Measurements from ENCODE around the gene PIK3CD. TPM values are rescaled to one million over a fixed set of nuclear protein-coding genes. Genes with fewer than 3 reads are reported as not detected.

PIK3CD gene
- total and polyA plus RNA-seq, 2 of the 4 experiments (the other 2 are of a cell fraction) = 5.0 to 12.1 TPM

- no peak overlapping the region for H4K8ac ChIP-seq (ENCODE audit: low read depth in 2 of 2, low read length in 2 of 2)
- in situ Hi-C loops (cut with MboI; ENCODE audit: low sequenced_read_pairs) = no loop called here
- no peak for DNase-seq
- no peak overlapping the region for H2BK20ac ChIP-seq (ENCODE audit: low read depth, low read length)
- WGBS, 2 experiments (ENCODE audit: extremely low coverage in 2 of 2, insufficient read length in 1 of 2) = no CpG with 5 or more reads among the region's 4 CpGs
- no TSS peak for BruUV-seq (replicated peaks)
- no peak overlapping the region for H2AK5ac ChIP-seq (ENCODE audit: low read depth, low read length)
- no peak overlapping the region for H3K4me3 ChIP-seq (ENCODE audit: insufficient read depth, low read depth, low read length)
- H3K56ac ChIP-seq (ENCODE audit: extremely low read depth, insufficient read depth, low read length) = no peak overlapping the region
- no peak overlapping the region for H4K91ac ChIP-seq (ENCODE audit: insufficient read depth, low read depth, low read length)
- H2AK9ac ChIP-seq (replicated peaks; ENCODE audit: low read depth, low read length, poor library complexity) = no peak overlapping the region
- ATAC-seq (ENCODE audit: low read depth) = no peak
- H3K27ac ChIP-seq (ENCODE audit: insufficient read depth, low read length) = no peak overlapping the region
- CTCF ChIA-PET = interaction anchor here (0.6 kb wide), 1 partner anchor 11 kb away, joined by 6 read pairs; no protein-coding TSS in a partner anchor
- no peaks in the 10 kb centered on the region for H3K36me3 ChIP-seq (ENCODE audit: control insufficient read depth, insufficient read depth, low read length)
- no peak overlapping the region for H3K9ac ChIP-seq (ENCODE audit: low read depth, low read length)
- H3K18ac ChIP-seq (ENCODE audit: low read depth, low read length) = no peak overlapping the region
- no peak overlapping the region for H2AFZ ChIP-seq (replicated peaks; ENCODE audit: low read length, poor library complexity)
- H4K20me1 ChIP-seq (ENCODE audit: insufficient read depth, low read length) = peaks cover 6% of the 10 kb centered on the region; the same call in 1 of the 2 replicates
- TF ChIP-seq FOS (IDR thresholded peaks at IDR 0.05; ENCODE audit: low read depth, low read length) = no peak
- no peak for TF ChIP-seq RCOR1 (IDR thresholded peaks at IDR 0.05; ENCODE audit: insufficient replicate concordance, low read length)
- H3K23ac ChIP-seq (ENCODE audit: low read depth, low read length) = no peak overlapping the region
- H3K9me3 ChIP-seq (ENCODE audit: control insufficient read depth, insufficient read depth, low read length) = no peaks in the 10 kb centered on the region
- no peak overlapping the region for H3K4ac ChIP-seq (ENCODE audit: low read depth, low read length)
- H2BK15ac ChIP-seq (ENCODE audit: low read depth, low read length) = no peak overlapping the region
- H3K4me2 ChIP-seq (ENCODE audit: low read depth, low read length) = no peak overlapping the region
- H3K27me3 ChIP-seq (ENCODE audit: control insufficient read depth, insufficient read depth, low read length) = no peaks in the 10 kb centered on the region
- intact Hi-C loops (cut with micrococcal nuclease) = no loop called here
- H2BK5ac ChIP-seq (ENCODE audit: low read depth, low read length, poor library complexity, severe bottlenecking) = no peak overlapping the region
- dilution Hi-C loops (cut with HindIII; ENCODE audit: low sequenced_read_pairs, unreplicated experiment) = no loop called here
- H2BK120ac ChIP-seq (ENCODE audit: low read depth, low read length) = no peak overlapping the region
- H3K9me1 ChIP-seq (ENCODE audit: insufficient read depth, low read length) = peaks cover 20% of the 10 kb centered on the region
- H3K79me1 ChIP-seq (ENCODE audit: low read depth in 1 of 2, low read length in 2 of 2) = peaks cover 19 to 51% of the 10 kb centered on the region in 2 experiments
- no peak overlapping the region for H4K5ac ChIP-seq (ENCODE audit: low read depth, low read length)
- POLR2A ChIA-PET (ENCODE audit: unreplicated experiment) = no interaction called here
- no peak overlapping the region for H3K14ac ChIP-seq (replicated peaks; ENCODE audit: low read depth, low read length)
- H3K4me1 ChIP-seq (ENCODE audit: control insufficient read depth, insufficient read depth, low read length) = peaks cover 12% of the 10 kb centered on the region
Measured at GRCh38 chr1:9701665-9702064, 50.1 kb downstream of the PIK3CD start.

All from IMR-90 (cell line).